ENCODE measurements around the gene ALG12. TPM values are rescaled to one million over a fixed set of nuclear protein-coding genes. Genes with fewer than 3 reads are reported as not detected.

Gene ALG12
- total and polyA plus RNA-seq, 2 of the 13 experiments (the other 11 are each of a cell fraction or from before 2014, with no cell fraction given): 7.8 to 15.8 TPM

DNA sequence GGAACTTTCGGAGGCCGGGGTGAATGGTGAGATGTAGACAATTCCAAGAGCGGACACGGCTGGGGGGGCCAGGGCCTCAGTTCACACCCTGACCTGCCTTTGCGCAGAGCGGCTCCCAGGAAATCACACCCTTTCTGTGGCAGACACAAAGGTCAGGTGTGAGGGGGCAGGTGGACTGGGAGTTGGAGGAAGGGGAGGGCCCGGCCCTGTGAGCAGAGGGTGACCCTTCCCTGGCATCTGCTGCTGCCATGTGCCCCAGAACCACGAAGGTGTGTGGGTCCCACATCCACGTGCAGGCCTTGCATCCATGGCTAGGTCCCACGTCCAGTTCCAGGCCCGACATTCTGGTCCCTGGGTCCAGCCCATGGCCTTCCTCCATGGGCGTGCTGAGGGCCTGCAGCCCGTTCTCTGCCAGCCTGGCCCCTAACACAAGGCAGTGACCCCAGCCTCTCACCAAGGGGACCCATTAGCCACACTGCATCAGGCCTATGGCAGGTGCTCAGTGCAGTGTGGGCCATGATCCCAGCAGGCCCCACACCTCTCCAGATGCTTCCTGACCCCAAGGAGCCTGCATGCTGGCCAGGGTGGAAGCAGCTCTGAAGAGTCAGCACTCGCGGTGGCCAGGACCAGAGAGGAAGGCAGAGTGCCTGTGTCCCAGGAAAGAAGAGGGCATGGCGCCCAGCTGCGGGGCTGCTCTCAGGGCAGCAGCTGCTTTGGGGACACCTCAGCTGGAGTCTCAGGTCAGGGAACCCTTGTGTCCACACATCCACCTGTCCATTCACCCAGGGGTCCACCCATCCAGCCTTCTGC, 23.5 kb upstream of the ALG12 start (continued):
- TF ChIP-seq NONO (IDR thresholded peaks at IDR 0.05): no peak
- no peak for TF ChIP-seq NONO (CRISPR knock-in tag; conservative IDR thresholded peaks at IDR 0.05)
- no peak for TF ChIP-seq TARDBP (CRISPR knock-in tag; IDR thresholded peaks at IDR 0.05)
- TF ChIP-seq, protein P1, sequence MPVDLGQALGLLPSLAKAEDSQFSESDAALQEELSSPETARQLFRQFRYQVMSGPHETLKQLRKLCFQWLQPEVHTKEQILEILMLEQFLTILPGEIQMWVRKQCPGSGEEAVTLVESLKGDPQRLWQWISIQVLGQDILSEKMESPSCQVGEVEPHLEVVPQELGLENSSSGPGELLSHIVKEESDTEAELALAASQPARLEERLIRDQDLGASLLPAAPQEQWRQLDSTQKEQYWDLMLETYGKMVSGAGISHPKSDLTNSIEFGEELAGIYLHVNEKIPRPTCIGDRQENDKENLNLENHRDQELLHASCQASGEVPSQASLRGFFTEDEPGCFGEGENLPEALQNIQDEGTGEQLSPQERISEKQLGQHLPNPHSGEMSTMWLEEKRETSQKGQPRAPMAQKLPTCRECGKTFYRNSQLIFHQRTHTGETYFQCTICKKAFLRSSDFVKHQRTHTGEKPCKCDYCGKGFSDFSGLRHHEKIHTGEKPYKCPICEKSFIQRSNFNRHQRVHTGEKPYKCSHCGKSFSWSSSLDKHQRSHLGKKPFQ (CRISPR knock-in tag; IDR thresholded peaks at IDR 0.05; ENCODE audit: insufficient replicate concordance): peak; percentile 100
- TF ChIP-seq SOX13 (IDR thresholded peaks at IDR 0.05): 0 out of 2 replicates have a peak, but pooled peaks have one; percentile 25
- peak in 1 of 2 experiments; percentile 68; a peak in 1 of 4 replicates for TF ChIP-seq SOX13 (CRISPR knock-in tag; conservative IDR thresholded peaks at IDR 0.05 in 1 of 2, IDR thresholded peaks at IDR 0.05 in 1 of 2)
- TF ChIP-seq SRSF1 (optimal IDR thresholded peaks at IDR 0.05; ENCODE audit: low read depth, low read length): no peak
- TF ChIP-seq, protein P2, sequence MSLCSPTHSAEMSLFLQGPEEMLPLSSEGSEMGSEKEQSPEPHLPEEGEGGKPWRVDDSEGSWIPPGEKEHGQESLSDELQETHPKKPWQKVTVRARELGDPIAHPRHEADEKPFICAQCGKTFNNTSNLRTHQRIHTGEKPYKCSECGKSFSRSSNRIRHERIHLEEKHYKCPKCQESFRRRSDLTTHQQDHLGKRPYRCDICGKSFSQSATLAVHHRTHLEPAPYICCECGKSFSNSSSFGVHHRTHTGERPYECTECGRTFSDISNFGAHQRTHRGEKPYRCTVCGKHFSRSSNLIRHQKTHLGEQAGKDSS (CRISPR knock-in tag; IDR thresholded peaks at IDR 0.05; ENCODE audit: borderline replicate concordance, low read depth): peak; percentile 65; the same call in 1 of the 2 replicates
- TF ChIP-seq, protein P3, sequence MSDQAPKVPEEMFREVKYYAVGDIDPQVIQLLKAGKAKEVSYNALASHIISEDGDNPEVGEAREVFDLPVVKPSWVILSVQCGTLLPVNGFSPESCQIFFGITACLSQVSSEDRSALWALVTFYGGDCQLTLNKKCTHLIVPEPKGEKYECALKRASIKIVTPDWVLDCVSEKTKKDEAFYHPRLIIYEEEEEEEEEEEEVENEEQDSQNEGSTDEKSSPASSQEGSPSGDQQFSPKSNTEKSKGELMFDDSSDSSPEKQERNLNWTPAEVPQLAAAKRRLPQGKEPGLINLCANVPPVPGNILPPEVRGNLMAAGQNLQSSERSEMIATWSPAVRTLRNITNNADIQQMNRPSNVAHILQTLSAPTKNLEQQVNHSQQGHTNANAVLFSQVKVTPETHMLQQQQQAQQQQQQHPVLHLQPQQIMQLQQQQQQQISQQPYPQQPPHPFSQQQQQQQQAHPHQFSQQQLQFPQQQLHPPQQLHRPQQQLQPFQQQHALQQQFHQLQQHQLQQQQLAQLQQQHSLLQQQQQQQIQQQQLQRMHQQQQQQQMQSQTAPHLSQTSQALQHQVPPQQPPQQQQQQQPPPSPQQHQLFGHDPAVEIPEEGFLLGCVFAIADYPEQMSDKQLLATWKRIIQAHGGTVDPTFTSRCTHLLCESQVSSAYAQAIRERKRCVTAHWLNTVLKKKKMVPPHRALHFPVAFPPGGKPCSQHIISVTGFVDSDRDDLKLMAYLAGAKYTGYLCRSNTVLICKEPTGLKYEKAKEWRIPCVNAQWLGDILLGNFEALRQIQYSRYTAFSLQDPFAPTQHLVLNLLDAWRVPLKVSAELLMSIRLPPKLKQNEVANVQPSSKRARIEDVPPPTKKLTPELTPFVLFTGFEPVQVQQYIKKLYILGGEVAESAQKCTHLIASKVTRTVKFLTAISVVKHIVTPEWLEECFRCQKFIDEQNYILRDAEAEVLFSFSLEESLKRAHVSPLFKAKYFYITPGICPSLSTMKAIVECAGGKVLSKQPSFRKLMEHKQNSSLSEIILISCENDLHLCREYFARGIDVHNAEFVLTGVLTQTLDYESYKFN (CRISPR knock-in tag; conservative IDR thresholded peaks at IDR 0.05): peak; percentile 53
- TF ChIP-seq, protein P4, sequence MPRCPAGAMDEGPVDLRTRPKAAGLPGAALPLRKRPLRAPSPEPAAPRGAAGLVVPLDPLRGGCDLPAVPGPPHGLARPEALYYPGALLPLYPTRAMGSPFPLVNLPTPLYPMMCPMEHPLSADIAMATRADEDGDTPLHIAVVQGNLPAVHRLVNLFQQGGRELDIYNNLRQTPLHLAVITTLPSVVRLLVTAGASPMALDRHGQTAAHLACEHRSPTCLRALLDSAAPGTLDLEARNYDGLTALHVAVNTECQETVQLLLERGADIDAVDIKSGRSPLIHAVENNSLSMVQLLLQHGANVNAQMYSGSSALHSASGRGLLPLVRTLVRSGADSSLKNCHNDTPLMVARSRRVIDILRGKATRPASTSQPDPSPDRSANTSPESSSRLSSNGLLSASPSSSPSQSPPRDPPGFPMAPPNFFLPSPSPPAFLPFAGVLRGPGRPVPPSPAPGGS (CRISPR knock-in tag; IDR thresholded peaks at IDR 0.05): 0 out of 2 replicates have a peak, but pooled peaks have one; percentile 50
- TF ChIP-seq, protein P5, sequence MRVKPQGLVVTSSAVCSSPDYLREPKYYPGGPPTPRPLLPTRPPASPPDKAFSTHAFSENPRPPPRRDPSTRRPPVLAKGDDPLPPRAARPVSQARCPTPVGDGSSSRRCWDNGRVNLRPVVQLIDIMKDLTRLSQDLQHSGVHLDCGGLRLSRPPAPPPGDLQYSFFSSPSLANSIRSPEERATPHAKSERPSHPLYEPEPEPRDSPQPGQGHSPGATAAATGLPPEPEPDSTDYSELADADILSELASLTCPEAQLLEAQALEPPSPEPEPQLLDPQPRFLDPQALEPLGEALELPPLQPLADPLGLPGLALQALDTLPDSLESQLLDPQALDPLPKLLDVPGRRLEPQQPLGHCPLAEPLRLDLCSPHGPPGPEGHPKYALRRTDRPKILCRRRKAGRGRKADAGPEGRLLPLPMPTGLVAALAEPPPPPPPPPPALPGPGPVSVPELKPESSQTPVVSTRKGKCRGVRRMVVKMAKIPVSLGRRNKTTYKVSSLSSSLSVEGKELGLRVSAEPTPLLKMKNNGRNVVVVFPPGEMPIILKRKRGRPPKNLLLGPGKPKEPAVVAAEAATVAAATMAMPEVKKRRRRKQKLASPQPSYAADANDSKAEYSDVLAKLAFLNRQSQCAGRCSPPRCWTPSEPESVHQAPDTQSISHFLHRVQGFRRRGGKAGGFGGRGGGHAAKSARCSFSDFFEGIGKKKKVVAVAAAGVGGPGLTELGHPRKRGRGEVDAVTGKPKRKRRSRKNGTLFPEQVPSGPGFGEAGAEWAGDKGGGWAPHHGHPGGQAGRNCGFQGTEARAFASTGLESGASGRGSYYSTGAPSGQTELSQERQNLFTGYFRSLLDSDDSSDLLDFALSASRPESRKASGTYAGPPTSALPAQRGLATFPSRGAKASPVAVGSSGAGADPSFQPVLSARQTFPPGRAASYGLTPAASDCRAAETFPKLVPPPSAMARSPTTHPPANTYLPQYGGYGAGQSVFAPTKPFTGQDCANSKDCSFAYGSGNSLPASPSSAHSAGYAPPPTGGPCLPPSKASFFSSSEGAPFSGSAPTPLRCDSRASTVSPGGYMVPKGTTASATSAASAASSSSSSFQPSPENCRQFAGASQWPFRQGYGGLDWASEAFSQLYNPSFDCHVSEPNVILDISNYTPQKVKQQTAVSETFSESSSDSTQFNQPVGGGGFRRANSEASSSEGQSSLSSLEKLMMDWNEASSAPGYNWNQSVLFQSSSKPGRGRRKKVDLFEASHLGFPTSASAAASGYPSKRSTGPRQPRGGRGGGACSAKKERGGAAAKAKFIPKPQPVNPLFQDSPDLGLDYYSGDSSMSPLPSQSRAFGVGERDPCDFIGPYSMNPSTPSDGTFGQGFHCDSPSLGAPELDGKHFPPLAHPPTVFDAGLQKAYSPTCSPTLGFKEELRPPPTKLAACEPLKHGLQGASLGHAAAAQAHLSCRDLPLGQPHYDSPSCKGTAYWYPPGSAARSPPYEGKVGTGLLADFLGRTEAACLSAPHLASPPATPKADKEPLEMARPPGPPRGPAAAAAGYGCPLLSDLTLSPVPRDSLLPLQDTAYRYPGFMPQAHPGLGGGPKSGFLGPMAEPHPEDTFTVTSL (CRISPR knock-in tag; IDR thresholded peaks at IDR 0.05; ENCODE audit: borderline replicate concordance): no peak
- TF ChIP-seq PAF1 (CRISPR knock-in tag; IDR thresholded peaks at IDR 0.05): no peak
- TF ChIP-seq ETV5 (CRISPR knock-in tag; IDR thresholded peaks at IDR 0.05; ENCODE audit: borderline replicate concordance): peak; percentile 60; the same call in 1 of the 2 replicates
- no peak for TF ChIP-seq TBP (CRISPR knock-in tag; IDR thresholded peaks at IDR 0.05)
